ENCODE results near the gene CCT2.

Gene CCT2

DNA sequence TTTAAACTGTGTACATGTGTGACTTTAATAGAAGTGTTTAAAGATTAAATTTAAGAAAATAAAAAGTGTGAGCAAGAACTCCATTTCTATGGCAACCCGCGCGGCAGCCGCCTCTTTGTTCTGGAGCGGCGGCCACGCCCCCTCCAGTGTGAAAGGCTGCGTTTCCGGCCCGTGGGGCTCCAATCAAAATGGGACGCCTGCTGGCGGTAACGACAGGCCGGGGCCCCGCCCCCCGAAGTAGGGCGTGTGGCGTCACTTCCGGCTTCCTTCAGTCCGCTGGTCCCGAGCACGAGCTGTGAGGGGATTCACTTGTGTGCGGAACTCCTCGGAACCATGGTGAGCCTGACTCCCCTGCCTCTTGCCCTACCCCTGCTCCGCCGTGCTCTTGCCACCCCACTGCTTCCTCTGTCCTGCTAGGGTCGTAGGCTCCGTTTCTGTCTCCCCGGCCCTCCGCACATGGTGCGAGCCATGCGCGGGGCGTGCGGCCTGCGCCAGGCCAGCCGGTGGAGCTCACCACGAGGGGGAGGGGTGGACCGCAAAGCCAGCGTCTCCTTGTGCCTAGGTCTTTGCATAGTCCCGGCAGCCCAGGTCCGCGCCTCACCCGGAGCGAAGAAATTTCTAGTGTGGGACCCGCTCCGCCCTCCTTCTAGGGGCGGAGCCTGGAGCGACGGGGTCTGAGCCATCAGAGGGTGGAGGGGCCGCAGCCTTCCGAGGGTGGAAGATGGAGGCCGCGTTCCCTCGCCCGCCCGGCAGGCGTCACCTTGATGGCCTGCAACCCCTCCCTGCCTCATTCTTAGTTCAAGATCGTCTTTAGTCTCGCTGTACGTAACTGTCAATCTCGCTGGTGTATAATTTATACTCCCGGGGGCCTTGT lies at the start of gene CCT2:
Gene CCT2 (plus strand): TSS at position 271 of the 874 bp plus-strand sequence. CDS start 63 bp downstream, at position 334.
- DNase-seq: peak; percentile 96

DNA sequence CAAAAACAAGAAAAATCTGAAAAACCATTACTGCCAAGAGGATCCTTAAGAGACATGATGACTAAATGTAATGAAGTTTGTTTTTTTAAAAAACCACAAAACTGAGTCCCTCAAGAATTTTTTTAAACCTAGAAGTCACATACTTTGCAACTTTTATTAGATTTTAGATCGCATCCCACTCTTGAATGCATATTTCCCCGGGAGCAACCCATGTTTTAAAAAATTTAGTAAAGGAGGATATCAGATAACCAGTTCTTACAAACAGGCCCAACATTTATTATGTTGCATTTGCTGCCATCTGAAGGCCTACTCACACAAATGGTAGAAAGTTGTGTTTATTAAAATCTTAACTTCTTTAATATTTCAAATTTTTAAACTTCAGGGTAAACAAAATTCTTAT lies 44.3 kb upstream of the CCT2 start:
- DNase-seq: no peak

DNA sequence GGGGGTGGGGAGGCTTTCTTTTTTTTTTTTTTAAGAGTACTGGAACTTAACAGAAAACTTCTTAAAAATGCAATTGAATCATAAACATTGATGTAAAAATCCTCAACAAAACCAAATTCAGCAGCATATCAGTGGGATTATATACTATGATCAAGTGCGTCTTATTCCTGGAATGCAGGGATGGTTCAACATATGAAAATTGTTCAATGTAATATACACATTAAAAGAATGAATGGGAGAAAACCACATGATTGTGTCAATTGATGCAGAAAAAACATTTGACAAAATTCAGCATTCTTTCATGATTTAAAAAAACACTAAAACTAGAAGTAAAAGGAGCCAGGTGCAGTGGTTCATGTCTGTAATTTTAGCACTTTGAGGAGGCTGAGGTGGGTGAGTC lies 41.2 kb upstream of the CCT2 start:
- DNase-seq: no peak

DNA sequence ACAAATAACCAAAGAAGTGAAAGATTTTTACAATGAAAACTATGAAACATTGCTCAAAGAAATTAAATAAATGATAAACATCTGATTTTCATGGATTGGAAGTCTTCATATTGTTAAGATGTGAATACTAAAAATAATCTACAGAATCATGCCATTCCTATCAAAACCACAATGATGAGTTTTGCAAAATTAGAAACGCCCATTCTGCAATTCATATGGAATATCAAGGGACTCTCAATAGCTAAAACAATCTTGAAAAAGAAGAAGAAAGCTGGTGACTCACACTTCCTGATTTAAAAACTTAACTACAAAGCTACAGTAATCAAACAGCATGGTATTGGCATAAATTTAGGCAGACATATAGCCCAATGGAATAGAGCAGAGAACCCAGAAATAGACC lies 40.2 kb upstream of the CCT2 start:
- no peak for DNase-seq

DNA sequence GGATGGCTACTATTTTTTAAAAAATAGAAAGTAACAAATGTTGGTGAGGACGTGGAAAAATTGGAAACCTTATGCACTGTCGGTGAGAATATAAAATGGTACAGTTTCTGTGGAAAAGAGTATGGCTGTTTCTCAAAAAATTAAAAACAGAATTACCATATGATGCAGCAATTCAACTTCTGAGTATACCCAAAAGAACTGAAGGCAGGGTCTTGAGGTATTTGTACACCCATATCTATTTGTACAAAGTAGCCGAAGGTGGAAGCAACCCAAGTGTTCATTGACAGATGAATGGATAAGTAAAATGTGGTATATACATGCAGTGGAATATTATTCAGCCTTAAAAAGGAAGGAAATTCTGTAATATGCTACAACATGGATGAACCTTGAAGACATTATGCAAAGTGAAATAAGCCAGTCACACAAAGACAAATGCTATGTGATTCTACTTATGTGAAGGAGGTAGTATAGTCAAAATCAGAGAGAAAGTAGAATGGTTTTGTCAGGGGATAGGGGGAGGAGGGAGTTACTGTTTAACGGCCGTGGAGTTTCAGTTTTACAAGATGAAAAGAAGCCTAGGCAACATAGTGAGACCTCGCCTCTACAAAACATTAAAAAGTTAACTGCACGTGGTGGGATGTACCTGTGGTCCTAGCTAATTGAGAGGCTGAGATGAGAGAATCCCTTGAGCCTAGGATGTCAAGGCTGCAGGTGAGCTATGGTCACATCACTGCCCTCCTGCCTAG lies 38.4 kb upstream of the CCT2 start:
- DNase-seq: no peak

DNA sequence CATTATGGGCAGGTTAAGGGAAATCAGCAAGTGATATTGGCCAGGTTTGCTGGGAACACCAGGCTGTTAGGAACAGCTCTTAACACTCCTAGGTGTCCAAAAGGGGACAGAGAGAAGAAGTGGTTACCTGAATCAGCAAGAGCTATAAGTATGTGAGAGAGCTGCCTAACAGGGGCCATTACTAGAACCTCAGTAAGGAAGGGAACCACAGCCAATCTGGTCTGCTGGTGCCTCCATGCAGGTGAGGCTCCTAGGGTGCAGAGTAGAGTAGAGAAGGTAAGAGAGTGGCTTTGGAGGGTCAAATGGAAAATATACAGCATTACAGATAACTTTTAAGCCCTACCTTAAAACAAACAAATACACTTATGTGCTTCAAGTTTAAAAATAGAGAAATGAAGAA lies 36.6 kb upstream of the CCT2 start:
- no peak for DNase-seq

DNA sequence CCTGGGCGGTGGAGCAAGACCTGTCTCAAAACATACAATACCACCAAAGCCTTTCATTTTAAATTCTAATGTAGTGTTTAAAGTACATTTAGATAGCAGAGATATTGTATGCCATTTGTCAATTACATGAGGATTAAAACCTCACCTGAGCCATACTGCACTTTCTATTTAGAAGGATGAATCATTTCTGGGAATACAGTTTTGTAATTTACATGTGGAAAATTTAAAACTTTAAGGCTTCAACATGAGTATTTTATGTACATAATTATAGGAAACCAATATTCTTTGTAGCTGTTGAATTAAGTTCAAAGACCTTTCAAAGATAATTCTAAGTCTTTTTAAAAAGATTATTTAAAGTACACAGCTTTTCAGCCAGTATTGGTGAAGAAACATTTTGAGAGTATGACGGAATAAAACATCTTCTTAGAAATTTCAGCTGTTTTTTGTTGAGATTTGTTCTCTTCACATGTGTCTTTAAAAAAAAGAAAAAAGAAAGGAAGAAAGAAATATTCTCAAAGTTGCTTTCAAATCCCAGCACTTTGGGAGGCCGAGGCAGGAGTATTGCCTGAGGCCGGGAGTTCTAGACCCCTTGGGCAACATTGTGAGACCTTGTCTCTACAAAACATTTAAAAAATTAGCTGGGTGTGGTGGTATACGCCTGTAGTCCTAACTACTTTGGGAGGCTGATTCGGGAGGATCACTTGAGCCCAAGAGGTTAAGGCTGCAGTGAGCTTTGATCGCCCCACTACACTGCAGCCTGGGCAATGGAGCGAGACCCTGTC lies 34.5 kb upstream of the CCT2 start:
- DNase-seq: no peak

DNA sequence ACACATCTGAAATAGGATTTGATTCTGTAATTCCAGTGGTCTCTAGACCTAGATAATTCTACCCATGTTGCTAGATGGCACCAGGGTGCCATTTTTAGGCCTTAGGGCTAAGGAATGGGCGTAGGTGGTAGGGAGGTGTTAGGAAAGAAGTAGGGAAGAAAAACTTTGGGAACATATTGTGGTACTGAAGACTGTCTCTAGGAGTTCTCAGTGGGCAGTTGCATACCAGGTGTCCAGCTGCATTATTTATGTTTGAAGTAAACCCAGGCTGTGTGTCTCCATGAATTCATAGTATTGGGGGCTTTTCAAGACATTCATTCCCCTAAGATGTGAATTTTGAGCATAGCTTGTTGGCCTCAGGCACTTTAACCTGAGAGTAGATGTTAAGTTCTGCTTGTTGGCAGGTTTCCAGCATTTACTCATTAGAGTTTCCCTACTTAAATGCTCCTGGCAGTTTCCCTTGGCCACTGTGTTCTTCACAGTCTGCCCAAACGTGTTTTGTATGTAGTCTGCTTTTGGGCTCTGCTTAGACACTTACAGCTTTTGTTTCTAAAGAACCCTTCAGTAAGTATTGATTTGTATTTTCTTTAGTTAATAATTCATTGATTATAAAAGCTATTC lies 31.5 kb upstream of the CCT2 start:
- no peak for DNase-seq

DNA sequence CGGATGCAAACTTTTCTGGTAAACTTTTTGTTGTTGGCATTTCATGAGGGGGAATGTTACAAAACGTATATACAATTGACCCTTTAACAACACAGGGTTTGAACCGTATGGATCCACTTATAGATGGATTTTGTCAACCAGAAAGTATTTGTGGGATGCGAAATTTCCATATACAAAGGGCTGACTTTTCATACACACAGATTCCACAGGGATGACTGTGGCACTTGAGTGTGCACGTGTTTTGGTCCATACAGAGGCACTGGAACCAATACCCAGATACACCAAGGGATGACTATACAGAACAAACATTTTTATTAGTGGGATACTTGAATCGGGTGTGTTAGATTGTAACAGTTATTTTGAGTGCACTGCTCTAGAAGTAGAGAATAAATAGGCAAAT lies 29.8 kb upstream of the CCT2 start:
- no peak for DNase-seq

DNA sequence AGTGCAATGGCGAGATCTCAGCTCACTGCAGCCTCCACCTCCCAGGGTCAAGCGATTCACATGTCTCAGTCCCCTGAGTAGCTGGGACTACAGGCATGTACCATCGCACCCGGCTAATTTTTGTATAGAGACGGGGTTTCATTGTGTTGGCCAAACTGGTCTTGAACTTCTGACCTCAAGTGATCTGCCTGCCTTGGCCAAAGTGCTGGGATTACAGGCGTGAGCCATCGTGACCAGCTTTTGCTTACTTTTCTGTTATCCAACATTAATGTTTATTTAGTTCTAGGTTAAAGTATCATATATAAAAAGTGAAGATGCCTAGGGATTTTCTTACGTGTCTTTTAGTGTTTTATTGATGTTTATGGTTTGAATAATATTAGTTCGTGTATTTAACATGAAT lies 28.9 kb upstream of the CCT2 start:
- DNase-seq: no peak

DNA sequence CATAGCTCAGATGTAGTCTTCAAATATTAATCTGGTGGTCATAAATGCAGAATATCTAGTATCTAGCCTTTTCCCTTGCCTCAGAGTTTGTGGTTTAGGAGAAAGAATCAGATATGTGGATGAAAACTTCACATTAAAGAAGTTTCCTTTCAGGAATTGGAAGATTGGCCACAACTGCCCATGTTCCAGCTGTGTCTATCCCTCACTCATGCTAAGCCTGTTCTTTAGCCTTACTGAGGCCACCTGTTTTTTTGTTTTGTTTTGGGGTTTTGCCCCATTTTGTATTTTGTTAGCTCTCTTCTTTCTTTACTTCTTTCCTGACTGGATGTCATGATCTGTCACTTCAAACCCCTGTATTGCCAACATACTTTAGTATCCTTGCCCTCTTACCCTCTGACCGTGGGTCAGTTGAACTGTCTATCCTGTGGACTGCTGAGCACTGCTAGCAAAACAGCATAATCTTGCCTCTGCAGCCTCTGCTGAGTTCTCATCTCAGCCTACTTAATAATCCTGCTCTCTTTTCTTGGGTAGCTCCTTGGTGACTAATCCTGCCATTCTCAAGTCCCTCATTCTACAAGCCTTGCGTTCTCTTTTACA lies 22.0 kb upstream of the CCT2 start:
- DNase-seq: no peak

DNA sequence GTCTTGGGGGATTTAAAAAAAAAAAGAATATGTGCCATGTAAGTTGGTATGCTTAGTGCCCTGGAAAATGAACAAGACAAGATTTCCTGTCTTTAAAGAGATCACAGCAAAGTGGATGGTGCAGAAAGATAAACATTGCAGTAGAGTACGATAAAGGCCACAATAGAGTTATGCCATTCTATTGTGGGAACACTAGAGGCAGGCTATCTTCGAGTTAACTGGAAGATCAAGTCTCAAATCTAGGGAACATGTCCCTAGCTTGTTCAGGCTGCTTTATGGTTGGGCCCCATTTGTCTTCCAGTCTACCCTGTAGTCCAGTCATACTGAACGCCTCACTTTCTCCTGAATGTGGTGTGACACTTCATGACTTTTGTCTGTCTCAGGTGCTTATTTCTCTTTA lies 18.7 kb upstream of the CCT2 start:
- no peak for DNase-seq

DNA sequence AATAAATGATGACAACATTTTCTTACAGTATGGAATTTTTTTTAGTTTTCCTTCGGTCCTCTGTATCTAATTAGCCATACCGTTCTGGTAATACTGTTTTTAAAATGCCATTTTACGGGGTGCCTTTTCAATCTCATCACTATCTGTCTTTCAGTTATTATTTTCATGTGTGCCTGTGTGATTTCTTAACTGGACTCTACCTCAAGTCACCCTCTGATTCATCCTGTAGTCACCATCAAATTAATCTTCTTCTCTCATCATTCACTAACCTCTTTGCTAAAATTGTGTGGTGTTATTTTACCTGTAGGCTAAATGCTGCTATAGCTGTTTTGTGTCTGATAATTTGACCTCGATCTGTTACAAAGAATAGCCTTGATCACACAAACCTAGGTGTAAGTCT lies 16.0 kb upstream of the CCT2 start:
- no peak for DNase-seq

DNA sequence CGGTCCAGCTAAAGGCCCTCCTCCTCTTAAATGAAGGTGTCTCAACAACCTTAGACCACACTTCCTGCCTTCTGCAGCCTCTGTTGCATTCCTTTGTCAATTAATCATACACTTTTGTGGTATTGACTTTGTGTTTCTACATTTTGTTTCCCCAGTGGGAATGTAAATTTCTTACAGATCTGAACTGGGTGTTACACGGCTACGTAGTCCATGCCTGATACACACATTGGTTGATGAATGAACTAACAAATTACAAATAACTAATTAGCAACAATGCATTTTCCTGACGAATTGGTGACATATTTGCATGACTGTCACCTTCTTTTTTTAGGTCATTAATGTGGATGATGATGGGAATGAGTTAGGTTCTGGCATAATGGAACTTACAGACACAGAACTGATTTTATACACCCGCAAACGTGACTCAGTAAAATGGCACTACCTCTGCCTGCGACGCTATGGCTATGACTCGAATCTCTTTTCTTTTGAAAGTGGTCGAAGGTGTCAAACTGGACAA lies 15.2 kb upstream of the CCT2 start:
- DNase-seq: no peak

DNA sequence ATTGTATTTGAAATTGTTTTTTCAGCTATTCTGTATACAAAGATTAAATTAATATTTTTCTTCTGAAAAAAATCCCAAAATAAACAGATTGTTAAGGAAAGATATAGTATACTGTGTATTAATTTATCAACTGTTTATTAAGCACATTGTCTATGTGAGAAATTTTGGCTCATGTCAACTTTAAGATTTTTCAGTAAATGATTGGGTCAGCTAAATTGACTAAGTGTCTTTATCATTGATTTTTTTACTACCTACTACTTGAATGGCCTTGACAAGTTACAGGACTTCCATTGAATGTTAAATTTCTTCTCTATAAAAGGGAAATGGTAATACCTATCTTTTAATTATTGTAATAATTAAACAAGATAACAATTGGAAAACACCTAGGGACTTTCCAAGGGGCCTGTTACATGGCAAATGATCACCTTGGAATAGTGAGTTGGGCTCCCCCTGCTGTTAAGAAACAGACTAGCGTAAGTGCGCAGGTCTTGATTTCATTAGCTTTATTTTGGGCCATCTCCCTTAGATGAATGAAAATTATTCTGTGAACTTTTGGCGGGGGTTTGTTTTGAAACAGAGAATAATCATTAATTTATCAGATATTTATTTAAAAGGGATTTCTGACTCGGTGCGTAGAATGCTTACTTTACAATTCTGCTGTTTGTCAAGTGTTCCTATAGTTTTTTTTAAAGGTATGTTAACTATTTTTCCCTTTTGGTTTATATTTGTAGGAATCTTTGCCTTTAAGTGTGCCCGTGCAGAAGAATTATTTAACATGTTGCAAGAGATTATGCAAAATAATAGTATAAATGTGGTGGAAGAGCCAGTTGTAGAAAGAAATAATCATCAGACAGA lies 14.5 kb upstream of the CCT2 start:
- peak; percentile 83 for DNase-seq

DNA sequence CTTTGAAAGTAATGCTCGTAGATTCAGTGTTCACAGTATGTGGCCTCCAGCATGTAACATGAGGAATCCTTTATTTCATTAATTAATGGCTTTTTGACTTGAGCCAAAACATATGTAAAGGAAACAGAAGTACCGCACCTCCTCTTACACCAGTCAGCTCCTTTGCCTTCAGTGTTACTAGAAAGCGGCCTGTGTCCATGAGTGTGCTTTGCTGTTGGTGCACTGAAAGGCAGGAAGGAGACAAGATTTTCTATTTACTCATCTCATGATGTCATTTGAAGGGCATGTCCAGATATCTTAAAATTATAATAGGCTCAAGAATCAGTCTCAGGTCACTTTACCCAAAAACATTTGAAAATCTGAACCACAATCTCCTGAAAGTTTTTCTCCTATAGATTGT lies 9.9 kb upstream of the CCT2 start:
- DNase-seq: no peak

DNA sequence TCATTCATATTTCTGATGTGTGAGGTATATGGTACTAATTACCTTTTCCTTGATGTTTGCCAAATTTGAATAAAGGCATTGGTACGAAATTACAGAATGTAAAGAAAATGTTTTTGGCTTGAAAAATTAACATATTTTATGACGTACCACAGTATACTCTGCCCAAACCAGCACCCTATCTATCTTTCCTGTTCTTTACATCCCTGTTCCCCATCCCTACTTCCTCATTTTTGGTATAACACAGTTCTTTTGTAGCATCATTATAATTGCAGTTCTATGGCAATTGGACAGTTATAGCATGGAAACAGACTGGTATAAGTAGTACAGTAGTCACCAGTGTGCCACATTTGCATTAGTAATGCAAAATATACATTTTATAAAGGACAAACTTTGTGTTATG lies 7.0 kb upstream of the CCT2 start:
- DNase-seq: no peak

DNA sequence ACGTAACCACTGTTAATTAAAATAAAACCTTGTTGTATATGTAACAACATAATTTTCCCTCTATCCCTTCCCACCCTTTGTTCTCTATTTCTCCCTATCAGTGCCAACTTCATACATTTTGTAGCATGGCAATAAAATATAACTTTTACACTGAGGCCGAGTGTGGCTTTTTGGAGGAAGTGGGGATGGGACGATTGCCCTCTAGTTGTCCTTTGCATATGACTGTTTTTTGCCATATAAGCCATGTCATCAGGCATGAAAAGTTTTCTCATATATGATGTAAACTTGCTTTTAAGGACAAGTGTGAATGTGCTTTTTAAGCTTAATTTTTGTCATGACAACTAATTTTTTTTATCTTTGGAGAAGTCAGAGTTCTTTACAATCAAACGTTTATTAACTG lies 6.2 kb upstream of the CCT2 start:
- no peak for DNase-seq

DNA sequence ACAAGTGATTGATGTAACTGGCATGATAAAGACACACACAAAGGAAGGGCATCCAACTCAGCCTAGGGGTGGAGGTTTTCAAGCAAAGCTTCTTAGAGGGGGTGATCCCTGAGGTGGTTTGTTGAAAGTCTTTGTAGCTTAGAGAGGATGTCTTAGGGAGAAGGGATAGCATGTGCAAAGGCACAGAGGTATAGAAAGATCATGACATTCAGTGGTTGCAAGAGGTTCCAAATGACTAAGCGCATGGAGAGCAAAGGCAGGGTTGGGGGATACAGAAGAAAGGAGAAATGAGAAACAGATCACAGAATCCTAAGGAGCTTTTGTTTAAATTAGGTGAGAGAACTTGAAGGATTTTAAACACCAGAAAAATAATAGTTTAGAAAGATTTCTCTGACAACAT lies 5.2 kb upstream of the CCT2 start:
- no peak for DNase-seq

DNA sequence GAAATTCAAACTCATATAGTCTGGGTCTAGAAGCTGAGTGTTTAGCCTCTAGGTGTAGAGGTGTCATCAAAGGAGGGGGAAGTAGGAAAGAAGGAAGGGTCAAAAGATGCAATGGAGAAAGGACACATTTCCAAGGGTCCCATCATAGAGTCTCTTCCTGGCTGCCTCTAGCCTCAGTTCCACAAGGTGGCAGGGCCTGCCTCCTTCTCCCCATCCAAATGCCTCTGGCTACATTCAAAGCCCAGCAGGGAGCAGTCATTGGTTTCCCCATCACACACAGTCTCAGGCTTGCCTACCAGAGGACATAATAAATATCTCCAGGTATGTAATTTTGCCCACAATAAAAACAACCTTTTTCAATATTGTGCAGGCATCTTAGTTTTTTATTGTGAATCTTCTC lies 2.1 kb upstream of the CCT2 start:
- no peak for DNase-seq

DNA sequence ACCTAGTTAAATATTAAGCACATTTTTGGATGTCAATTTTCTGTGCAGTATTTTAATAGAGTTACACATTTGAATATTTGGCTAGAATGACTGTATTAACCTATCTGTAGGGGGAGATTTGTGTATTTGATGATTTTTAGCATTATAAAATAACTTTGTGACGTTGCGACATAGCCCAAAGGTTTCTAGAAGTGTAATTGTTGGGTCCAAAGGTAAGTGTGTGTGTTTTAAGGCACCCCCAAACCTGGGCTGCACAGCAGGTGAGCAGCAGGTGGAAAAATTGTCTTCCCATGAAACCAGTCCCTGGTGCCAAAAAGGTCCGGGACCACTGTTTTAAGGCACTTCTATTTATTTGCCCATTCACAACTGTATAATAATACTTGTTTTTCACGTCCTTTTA lies 3.3 kb downstream of the CCT2 start:
- DNase-seq: no peak

DNA sequence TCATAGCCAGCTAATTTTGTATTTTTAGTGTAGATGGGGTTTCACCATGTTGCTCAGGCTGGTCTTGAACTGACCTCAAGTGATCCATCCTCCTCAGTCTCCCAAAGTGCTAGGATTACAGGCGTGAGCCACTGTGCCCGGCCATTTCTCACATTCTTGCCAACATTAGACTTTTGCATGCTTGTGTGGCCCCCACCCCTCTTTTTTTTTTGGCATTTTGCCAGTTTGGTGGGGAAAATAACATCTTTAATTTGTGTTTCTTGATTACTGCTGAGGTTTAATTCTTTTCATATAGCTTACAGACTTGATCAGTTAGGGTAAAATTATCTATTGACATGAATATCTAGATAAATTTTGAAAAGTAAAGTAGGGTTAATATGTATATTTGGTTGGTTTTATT lies 3.8 kb downstream of the CCT2 start:
- DNase-seq: no peak
